RKO (cell line): ENCODE measurements around the gene PCLAF.

ENCODE experiments used
- DNase-seq: peaks from one replicate; pipeline ENCODE4 v3.0.0-alpha.2; 2016; ENCODE audit warnings: low spot score

The PCLAF gene

DNA sequence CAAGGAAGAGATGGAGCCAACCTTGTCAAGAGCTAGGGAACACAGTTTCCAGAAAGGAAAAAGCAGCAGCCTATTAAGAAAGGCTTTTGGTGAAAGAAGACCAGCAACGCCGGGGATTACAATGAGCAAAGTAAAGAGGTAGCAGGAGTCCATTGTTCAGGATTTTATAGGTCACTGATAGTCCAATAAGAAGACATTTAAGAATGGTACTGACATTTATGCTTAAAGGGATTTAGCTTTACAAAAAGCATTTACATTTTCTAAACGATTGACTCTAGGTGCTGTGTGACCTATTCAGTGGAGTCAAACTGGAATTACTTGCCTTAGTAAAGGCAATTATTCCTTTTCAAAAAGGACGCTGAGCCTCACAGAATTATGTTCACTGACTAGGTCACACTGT, 66.0 kb downstream of the PCLAF start:
- DNase-seq, result no peak

GRCh38 chr15:64314456-64314855, 66.8 kb downstream of the PCLAF start:
- no peak for DNase-seq
